Nephron (organoid): ENCODE results near the gene RIOK1.

ENCODE experiments used
- H3K27ac Mint-ChIP-seq, 3 experiments: 2 replicates each; pipeline ENCODE4 v1.8.0; 2020; ENCODE audit warnings: mixed read lengths in 3 of 3, mild to moderate bottlenecking in 2 of 3, moderate library complexity in 1 of 3
- H3K27me3 Mint-ChIP-seq: 2 replicates; pipeline ENCODE4 v1.8.0; 2021; ENCODE audit warnings: low read depth, mild to moderate bottlenecking, moderate library complexity, mixed read lengths
- H3K36me3 Mint-ChIP-seq: 2 replicates; pipeline ENCODE4 v1.8.0; 2020; ENCODE audit warnings: low read depth, mixed read lengths
- H3K4me1 Mint-ChIP-seq: 2 replicates; pipeline ENCODE4 v1.8.0; 2020; ENCODE audit warnings: mixed read lengths
- H3K4me3 Mint-ChIP-seq, 3 experiments: 2 replicates each; pipeline ENCODE4 v1.8.0; 2020; ENCODE audit warnings: mild to moderate bottlenecking in 3 of 3, mixed read lengths in 3 of 3, moderate library complexity in 2 of 3
- H3K9me3 Mint-ChIP-seq: 2 replicates; pipeline ENCODE4 v1.8.0; 2020; ENCODE audit warnings: mixed read lengths
- TF ChIP-seq, protein P1 (sequence below), 3 experiments: fragments of 200-600 bp; sonication (generic); IDR thresholded peaks; one replicate each; pipeline ENCODE4 v1.5.0; 2021; ENCODE audit warnings: antibody characterized with exemption in 3 of 3; ENCODE audit not compliant: unreplicated experiment in 3 of 3

Gene RIOK1

DNA sequence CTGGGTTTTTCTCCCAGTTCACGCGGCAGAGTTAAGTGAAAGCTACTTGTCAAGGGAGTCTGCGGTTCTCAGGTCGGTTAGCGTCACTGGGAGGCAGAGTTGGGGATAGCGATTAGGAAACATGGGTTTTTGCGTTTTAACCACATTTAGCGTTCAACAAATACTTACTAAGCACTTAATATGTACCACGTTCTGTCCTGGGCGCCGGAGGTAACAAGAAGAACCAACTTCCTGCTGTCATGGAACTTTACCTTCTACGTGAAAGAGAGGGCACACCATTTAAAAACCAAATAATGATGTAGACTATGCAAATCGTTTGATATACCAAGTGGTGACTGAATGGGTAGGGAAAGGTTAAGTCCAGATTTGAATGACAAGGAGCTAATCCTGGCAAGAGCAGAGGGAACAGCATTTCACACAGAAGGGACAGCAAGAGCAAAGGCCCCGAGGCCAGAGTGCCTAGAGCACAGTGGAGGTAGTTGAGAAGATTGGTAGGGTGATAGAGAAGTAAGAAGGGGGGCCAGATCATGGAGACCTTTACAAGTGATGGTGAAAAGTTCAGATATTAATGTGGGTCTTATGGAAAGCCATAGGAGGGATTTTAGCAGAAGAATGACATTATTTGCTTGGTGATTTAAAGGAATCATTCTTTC, 744 bp downstream of the RIOK1 start:
- H3K4me3 Mint-ChIP-seq = peak overlapping the region; percentile 90 to 96 (median 95)
- no peaks in the 10 kb centered on the region for H3K9me3 Mint-ChIP-seq
- TF ChIP-seq, protein P1, sequence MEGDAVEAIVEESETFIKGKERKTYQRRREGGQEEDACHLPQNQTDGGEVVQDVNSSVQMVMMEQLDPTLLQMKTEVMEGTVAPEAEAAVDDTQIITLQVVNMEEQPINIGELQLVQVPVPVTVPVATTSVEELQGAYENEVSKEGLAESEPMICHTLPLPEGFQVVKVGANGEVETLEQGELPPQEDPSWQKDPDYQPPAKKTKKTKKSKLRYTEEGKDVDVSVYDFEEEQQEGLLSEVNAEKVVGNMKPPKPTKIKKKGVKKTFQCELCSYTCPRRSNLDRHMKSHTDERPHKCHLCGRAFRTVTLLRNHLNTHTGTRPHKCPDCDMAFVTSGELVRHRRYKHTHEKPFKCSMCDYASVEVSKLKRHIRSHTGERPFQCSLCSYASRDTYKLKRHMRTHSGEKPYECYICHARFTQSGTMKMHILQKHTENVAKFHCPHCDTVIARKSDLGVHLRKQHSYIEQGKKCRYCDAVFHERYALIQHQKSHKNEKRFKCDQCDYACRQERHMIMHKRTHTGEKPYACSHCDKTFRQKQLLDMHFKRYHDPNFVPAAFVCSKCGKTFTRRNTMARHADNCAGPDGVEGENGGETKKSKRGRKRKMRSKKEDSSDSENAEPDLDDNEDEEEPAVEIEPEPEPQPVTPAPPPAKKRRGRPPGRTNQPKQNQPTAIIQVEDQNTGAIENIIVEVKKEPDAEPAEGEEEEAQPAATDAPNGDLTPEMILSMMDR (IDR thresholded peaks at IDR 0.05; ENCODE audit: unreplicated experiment in 3 of 3) = peak in 1 of 3 experiments; percentile 26
- peaks cover 41% of the 10 kb centered on the region for H3K4me1 Mint-ChIP-seq
- peak overlapping the region; percentile 97 to 99 (median 98) for H3K27ac Mint-ChIP-seq
- H3K27me3 Mint-ChIP-seq = no peaks in the 10 kb centered on the region
- peaks cover 16% of the 10 kb centered on the region for H3K36me3 Mint-ChIP-seq

DNA sequence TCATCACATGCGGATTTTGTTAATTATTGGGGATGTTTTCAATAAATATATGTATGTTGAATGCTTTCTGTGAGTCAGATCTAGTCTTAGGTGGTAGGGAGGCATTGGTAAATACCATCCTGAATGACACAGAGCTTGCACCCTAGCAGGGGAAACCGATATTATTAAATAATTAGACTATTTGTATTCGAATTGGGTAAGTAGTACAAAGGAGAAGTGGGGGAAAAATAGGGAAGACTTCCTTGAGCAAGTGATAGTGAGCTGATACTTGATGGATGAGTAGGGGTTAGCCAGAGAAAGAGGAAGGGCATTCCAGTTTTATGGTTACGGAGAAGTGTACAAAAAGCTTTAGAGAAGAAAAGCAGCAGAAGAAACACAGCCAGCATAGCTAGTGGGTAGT, 1.5 kb downstream of the RIOK1 start:
- Mint-ChIP-seq H3K27me3 (no peaks in the 10 kb centered on the region), H3K9me3 (no peaks in the 10 kb centered on the region), H3K4me1 (peaks cover 41% of the 10 kb centered on the region), H3K4me3 (peak overlapping the region; percentile 90 to 96 (median 95)), H3K27ac (no peak overlapping the region), H3K36me3 (peaks cover 21% of the 10 kb centered on the region)
- TF ChIP-seq, protein P1 (IDR thresholded peaks at IDR 0.05; ENCODE audit: unreplicated experiment in 3 of 3) = no peak

DNA sequence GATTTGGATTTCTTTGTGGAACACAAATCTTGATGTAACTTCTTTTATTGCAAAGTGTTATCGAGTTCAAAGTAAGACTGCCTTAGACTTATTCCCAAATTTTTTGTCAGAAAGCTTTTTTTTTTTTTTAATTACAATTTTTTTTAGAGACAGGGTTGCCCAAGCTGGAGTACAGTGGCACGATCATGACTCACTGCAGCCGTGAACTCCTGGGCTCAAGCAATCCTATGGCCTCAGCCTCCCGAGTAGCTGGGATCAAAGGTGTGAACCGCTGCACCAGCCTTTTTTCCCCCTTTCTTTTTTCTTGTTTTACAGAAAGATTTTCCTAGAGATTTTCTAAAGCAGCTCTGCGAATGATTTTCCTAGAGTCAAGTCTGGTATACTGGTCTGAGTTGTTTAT, 2.8 kb downstream of the RIOK1 start:
- H3K36me3 Mint-ChIP-seq = peaks cover 22% of the 10 kb centered on the region
- TF ChIP-seq, protein P1 (IDR thresholded peaks at IDR 0.05; ENCODE audit: unreplicated experiment in 3 of 3) = no peak
- H3K4me3 Mint-ChIP-seq = peak overlapping the region; percentile 54 to 96 (median 90)
- no peak overlapping the region for H3K27ac Mint-ChIP-seq
- no peaks in the 10 kb centered on the region for H3K27me3 Mint-ChIP-seq
- H3K9me3 Mint-ChIP-seq = no peaks in the 10 kb centered on the region
- H3K4me1 Mint-ChIP-seq = peaks cover 41% of the 10 kb centered on the region

DNA sequence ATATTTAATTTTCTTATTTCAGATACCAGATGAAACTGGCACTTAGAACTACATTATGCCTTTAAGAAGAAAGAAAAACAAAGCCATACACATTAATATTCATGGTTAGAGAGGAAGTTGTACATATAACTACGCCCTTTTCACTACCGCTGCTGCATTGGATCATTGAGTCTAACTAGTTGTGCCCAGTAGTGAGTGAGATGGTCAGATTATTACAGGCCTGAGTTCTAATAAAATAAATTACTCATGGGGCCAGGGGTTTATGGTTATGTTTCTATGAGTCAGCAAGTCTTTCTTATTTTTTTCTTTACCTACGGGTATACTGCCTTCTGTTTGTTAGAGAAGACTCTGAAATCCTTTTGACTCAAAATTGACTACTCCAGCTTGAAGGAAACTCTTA, 11.5 kb downstream of the RIOK1 start:
- TF ChIP-seq, protein P1 (IDR thresholded peaks at IDR 0.05; ENCODE audit: unreplicated experiment in 3 of 3) = no peak
- peak overlapping the region in 1 of 3 experiments; percentile 80 for H3K27ac Mint-ChIP-seq
- H3K4me3 Mint-ChIP-seq = no peak overlapping the region
- peaks cover 60% of the 10 kb centered on the region for H3K36me3 Mint-ChIP-seq
- H3K4me1 Mint-ChIP-seq = no peaks in the 10 kb centered on the region
- no peaks in the 10 kb centered on the region for H3K9me3 Mint-ChIP-seq
- no peaks in the 10 kb centered on the region for H3K27me3 Mint-ChIP-seq

DNA sequence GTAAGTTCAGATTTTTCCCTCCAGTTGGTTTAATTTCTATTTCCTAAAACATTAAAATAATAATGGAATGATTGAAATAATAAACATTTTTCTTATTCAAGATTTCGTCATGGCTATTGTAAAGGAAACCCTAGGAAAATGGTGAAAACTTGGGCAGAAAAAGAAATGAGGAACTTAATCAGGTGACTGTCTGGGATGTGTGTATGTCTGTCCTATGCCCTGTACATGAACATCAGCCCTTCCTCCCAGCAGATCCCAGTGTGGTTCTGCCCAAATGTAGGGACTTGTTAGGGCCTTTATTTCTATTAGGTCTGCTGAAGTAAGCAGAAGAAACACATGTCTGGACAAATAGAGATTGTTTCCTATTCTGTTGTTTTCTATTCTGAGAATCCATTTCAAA, 13.1 kb downstream of the RIOK1 start:
- Mint-ChIP-seq H3K4me1 (no peaks in the 10 kb centered on the region), H3K9me3 (no peaks in the 10 kb centered on the region), H3K27ac (no peak overlapping the region), H3K4me3 (no peak overlapping the region), H3K36me3 (peaks cover 71% of the 10 kb centered on the region), H3K27me3 (no peaks in the 10 kb centered on the region)
- TF ChIP-seq, protein P1 (IDR thresholded peaks at IDR 0.05; ENCODE audit: unreplicated experiment in 3 of 3) = no peak

DNA sequence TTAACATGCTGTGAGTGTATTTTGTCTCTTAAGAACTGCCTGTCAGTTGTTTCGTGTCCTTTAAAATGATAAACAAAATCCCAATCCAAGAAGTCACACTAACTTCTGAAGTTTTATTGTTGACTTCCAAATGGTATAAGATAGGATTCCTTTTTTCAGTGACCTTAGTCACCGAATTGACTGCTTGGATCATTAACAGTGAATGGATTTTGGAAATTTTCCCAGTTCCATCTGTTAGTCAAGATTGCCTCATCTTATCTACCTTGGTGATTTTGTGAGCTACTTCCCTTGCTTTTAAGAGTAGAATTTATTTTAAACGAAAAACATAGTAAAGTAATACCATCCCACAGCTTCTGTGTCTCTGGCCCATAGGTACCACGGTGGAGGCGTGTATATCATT, 14.9 kb downstream of the RIOK1 start:
- Mint-ChIP-seq H3K4me3 (no peak overlapping the region), H3K4me1 (no peaks in the 10 kb centered on the region), H3K36me3 (peaks cover 68% of the 10 kb centered on the region), H3K27ac (no peak overlapping the region), H3K27me3 (no peaks in the 10 kb centered on the region), H3K9me3 (no peaks in the 10 kb centered on the region)
- TF ChIP-seq, protein P1 (IDR thresholded peaks at IDR 0.05; ENCODE audit: unreplicated experiment in 3 of 3) = no peak
